Choroid plexus epithelial cell (primary cell): ENCODE measurements around the gene UBE2E3.

ENCODE experiments used
- DNase-seq: peaks from one replicate; pipeline ENCODE4 v3.0.0-alpha.2; 2010; ENCODE audit warnings: low read depth
- H3K4me3 ChIP-seq: 2 replicates; pipeline ENCODE4 v1.5.1; 2011; ENCODE audit warnings: low read depth, mild to moderate bottlenecking, control low read depth, low read length, moderate library complexity
- CTCF ChIP-seq: conservative IDR thresholded peaks from 2 replicates; pipeline ENCODE4 v1.5.1; 2011; ENCODE audit warnings: low read depth, mild to moderate bottlenecking, control low read depth, inconsistent platforms, low read length, moderate library complexity

UBE2E3 gene

GRCh38 chr2:181041661-181042060, 61.3 kb downstream of the UBE2E3 start:
- no peak for TF ChIP-seq CTCF
- H3K4me3 ChIP-seq: no peak overlapping the region
- no peak for DNase-seq

- H3K4me3 ChIP-seq: no peak overlapping the region
- no peak for DNase-seq
- TF ChIP-seq CTCF: no peak
Measured at GRCh38 chr2:181042706-181043105, 62.3 kb downstream of the UBE2E3 start.

GRCh38 chr2:181046833-181047232, 66.4 kb downstream of the UBE2E3 start:
- no peak overlapping the region for H3K4me3 ChIP-seq

GRCh38 chr2:181047829-181048228, 67.4 kb downstream of the UBE2E3 start:
- no peak for DNase-seq
- TF ChIP-seq CTCF: no peak
- no peak overlapping the region for H3K4me3 ChIP-seq

More at GRCh38 chr2:181046833-181047232, 66.4 kb downstream of the UBE2E3 start:
- no peak for DNase-seq
- no peak for TF ChIP-seq CTCF

- DNase-seq: no peak
- no peak for TF ChIP-seq CTCF
- H3K4me3 ChIP-seq: no peak overlapping the region
Measured at GRCh38 chr2:181051861-181052522, 71.6 kb downstream of the UBE2E3 start.

- TF ChIP-seq CTCF: no peak
- no peak for DNase-seq
- H3K4me3 ChIP-seq: no peak overlapping the region
Measured at GRCh38 chr2:181052523-181052891, 72.1 kb downstream of the UBE2E3 start.

GRCh38 chr2:181054256-181054655, 73.9 kb downstream of the UBE2E3 start:
- no peak for TF ChIP-seq CTCF
- DNase-seq: no peak
- no peak overlapping the region for H3K4me3 ChIP-seq
